PC-3 (cell line): ENCODE data around the gene SEPTIN12.

Experiments used
- EZH2 ChIP-seq: fragments of 300-600 bp; sonication (generic); IDR thresholded peaks from one replicate; pipeline ENCODE4 v1.6.1; 2017; ENCODE audit warnings: antibody characterized with exemption, mild to moderate bottlenecking, low read length; ENCODE audit not compliant: unreplicated experiment
- EZH2phosphoT487 ChIP-seq: fragments of 300-600 bp; sonication (generic); IDR thresholded peaks from 2 replicates; pipeline ENCODE4 v1.6.1; 2018; ENCODE audit warnings: mild to moderate bottlenecking, antibody characterized with exemption, low read length, borderline replicate concordance
- TF ChIP-seq, protein P1 (sequence below): fragments of 300-600 bp; sonication (generic); conservative IDR thresholded peaks from 2 replicates; pipeline ENCODE4 v1.5.1; 2017; ENCODE audit warnings: antibody characterized with exemption, low read depth, mild to moderate bottlenecking, low read length

DNA sequence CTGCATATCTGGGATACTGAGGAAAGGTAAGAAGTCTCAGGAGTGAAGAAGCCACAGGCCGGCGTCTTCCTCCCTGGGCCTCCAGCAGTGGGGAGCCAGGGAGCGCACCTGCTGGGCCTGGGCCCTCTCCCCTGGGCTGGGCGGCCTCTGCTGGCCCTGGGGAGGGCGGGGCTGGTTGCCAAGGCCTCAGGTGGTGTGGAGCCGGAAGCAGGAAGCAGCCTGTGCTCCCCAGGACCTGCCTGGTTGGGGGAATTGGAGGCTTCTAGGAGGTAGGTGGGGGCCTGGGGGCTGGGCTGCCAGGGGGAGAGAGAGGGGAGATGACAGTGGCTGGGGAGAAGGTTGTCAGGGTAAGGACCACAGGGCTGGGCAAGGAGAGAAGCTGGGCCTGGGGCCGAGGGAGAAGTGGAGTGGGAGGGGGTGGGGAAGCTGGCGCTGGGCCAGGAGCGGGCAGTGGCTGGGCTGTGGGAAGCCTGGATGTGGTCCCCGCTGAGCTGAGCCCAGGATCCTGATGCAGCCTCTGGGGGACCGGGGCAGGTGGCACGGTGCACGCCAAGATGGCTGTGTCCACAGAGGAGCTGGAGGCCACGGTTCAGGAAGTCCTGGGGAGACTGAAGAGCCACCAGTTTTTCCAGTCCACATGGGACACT, 7.2 kb upstream of the SEPTIN12 start, which contains the start of gene SMIM22:
- TF ChIP-seq, protein P1, sequence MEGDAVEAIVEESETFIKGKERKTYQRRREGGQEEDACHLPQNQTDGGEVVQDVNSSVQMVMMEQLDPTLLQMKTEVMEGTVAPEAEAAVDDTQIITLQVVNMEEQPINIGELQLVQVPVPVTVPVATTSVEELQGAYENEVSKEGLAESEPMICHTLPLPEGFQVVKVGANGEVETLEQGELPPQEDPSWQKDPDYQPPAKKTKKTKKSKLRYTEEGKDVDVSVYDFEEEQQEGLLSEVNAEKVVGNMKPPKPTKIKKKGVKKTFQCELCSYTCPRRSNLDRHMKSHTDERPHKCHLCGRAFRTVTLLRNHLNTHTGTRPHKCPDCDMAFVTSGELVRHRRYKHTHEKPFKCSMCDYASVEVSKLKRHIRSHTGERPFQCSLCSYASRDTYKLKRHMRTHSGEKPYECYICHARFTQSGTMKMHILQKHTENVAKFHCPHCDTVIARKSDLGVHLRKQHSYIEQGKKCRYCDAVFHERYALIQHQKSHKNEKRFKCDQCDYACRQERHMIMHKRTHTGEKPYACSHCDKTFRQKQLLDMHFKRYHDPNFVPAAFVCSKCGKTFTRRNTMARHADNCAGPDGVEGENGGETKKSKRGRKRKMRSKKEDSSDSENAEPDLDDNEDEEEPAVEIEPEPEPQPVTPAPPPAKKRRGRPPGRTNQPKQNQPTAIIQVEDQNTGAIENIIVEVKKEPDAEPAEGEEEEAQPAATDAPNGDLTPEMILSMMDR = no peak
- TF ChIP-seq EZH2phosphoT487 = no peak
- no peak for TF ChIP-seq EZH2
